ENCODE results near the gene B3GAT3.
A peak's percentile ranks its signal among the peaks of the same experiment; 100 is the strongest.

B3GAT3 gene

GRCh38 chr11:62645671-62645945, 23.8 kb upstream of the B3GAT3 start (continued):
- TF ChIP-seq ZNF473 (tag by site-specific recombination; IDR thresholded peaks at IDR 0.05) (no peak), ZNF221 (tag by site-specific recombination; IDR thresholded peaks at IDR 0.05; ENCODE audit: borderline replicate concordance) (no peak), ZNF354C (tag by site-specific recombination; IDR thresholded peaks at IDR 0.05; ENCODE audit: borderline replicate concordance, low read depth) (no peak)

- ChIA-PET CTCF (no interaction called here), POLR2A (interaction anchor here (0.6 to 5.2 kb wide), 6 partner anchors 10 to 161 kb away, joined by 3 to 59 read pairs (median 6); partner anchors contain the start of genes C11orf98, CSKMT, EEF1G and LBHD1)
- Histone ChIP-seq H3K4me1 (ENCODE audit: control insufficient read depth, insufficient read depth, low read length) (peaks cover 3% of the 10 kb centered on the region; the same call in 1 of the 2 replicates), H3K36me3 (ENCODE audit: control insufficient read depth in 2 of 2, insufficient read depth in 1 of 2, low read length in 2 of 2) (peaks cover 5 to 50% of the 10 kb centered on the region in 2 experiments; a peak in 2 of 3 replicates), H3K9me3 (ENCODE audit: control insufficient read depth, insufficient read depth, low read depth, low read length) (no peaks in the 10 kb centered on the region), H3K27ac (ENCODE audit: extremely low read depth, low read depth, low read length) (no peak overlapping the region), H3K4me3 (ENCODE audit: low read depth, low read length) (no peak overlapping the region)
- TF ChIP-seq ZNF335 (tag by site-specific recombination; conservative IDR thresholded peaks at IDR 0.05) (no peak), ZBTB8A (tag by site-specific recombination; IDR thresholded peaks at IDR 0.05) (no peak), WT1 (tag by site-specific recombination; IDR thresholded peaks at IDR 0.05) (peak; percentile 40; the same call in 1 of the 2 replicates), ZSCAN16 (tag by site-specific recombination; IDR thresholded peaks at IDR 0.05) (no peak), ZBTB21 (tag by site-specific recombination; IDR thresholded peaks at IDR 0.05) (no peak), ZNF560 (tag by site-specific recombination; IDR thresholded peaks at IDR 0.05; ENCODE audit: borderline replicate concordance) (no peak), GLIS2 (tag by site-specific recombination; IDR thresholded peaks at IDR 0.05) (no peak), ZNF302 (tag by site-specific recombination; IDR thresholded peaks at IDR 0.05; ENCODE audit: low read depth) (no peak), ZNF18 (tag by site-specific recombination; IDR thresholded peaks at IDR 0.05) (no peak), ZNF561 (tag by site-specific recombination; IDR thresholded peaks at IDR 0.05; ENCODE audit: borderline replicate concordance) (no peak), GLIS1 (tag by site-specific recombination; IDR thresholded peaks at IDR 0.05) (peak; percentile 25; the same call in 1 of the 2 replicates), ZNF792 (tag by site-specific recombination; IDR thresholded peaks at IDR 0.05) (no peak), ZNF670 (tag by site-specific recombination; IDR thresholded peaks at IDR 0.05; ENCODE audit: low read depth) (no peak), ATF2 (tag by site-specific recombination; IDR thresholded peaks at IDR 0.05; ENCODE audit: low read depth) (no peak), PRDM6 (tag by site-specific recombination; IDR thresholded peaks at IDR 0.05) (no peak), ZNF513 (tag by site-specific recombination; IDR thresholded peaks at IDR 0.05) (no peak), PATZ1 (tag by site-specific recombination; IDR thresholded peaks at IDR 0.05) (no peak)
- TF ChIP-seq, protein P1, sequence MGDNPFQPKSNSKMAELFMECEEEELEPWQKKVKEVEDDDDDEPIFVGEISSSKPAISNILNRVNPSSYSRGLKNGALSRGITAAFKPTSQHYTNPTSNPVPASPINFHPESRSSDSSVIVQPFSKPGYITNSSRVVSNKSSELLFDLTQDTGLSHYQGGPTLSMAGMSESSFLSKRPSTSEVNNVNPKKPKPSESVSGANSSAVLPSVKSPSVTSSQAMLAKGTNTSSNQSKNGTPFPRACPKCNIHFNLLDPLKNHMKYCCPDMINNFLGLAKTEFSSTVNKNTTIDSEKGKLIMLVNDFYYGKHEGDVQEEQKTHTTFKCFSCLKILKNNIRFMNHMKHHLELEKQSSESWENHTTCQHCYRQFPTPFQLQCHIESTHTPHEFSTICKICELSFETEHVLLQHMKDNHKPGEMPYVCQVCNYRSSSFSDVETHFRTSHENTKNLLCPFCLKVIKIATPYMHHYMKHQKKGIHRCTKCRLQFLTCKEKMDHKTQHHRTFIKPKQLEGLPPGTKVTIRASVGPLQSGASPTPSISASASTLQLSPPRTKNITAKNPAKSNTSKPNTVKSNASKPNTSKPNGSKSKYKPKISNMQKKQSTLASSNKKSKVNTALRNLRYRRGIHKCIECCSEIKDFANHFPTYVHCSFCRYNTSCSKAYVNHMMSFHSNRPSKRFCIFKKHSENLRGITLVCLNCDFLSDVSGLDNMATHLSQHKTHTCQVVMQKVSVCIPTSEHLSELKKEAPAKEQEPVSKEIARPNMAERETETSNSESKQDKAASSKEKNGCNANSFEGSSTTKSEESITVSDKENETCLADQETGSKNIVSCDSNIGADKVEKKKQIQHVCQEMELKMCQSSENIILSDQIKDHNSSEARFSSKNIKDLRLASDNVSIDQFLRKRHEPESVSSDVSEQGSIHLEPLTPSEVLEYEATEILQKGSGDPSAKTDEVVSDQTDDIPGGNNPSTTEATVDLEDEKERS (tag by site-specific recombination; IDR thresholded peaks at IDR 0.05): no peak
Observed at GRCh38 chr11:62644220-62644619, 22.4 kb upstream of the B3GAT3 start.
